Adrenal gland (tissue), 12 donors: ENCODE data around the gene CHMP2B. TPM values are rescaled to one million over a fixed set of nuclear protein-coding genes. Genes with fewer than 3 reads are reported as not detected.

Experiments used
- DNase-seq, 7 donors: peaks; one replicate each; pipeline ENCODE4 v3.0.0-alpha.2; 2019 to 2020
- H3K27ac ChIP-seq, 5 donors: fragments of 200-600 bp; sonication (generic) in 4 of 5; 1 replicate in 3 of 5; 2 replicates in 2 of 5; pipeline versions ENCODE4 v1.5.1 to v1.8.0; 2016 to 2020; ENCODE audit warnings: mild to moderate bottlenecking in 1 of 5
- H3K27me3 ChIP-seq: fragments of 200-600 bp; 2 replicates; pipeline ENCODE4 v1.8.0; 2021
- H3K36me3 ChIP-seq, 2 donors: fragments of 200-600 bp; replicated peaks in 1 of 2; 1 replicate in 1 of 2; 2 replicates in 1 of 2; pipeline versions ENCODE4 v1.5.1 to v1.8.0; 2018 to 2022
- H3K4me1 ChIP-seq, 2 donors: fragments of 200-600 bp; replicated peaks in 1 of 2; 1 replicate in 1 of 2; 2 replicates in 1 of 2; pipeline versions ENCODE4 v1.5.1 to v1.8.0; 2018 to 2021
- H3K4me3 ChIP-seq, 4 donors: fragments of 200-600 bp; sonication (generic) in 3 of 4; one replicate each; pipeline ENCODE4 v1.5.1; 2016 to 2018
- H3K9me3 ChIP-seq, 3 donors: fragments of 200-600 bp; sonication (generic) in 1 of 3; replicated peaks in 1 of 3; 1 replicate in 2 of 3; 2 replicates in 1 of 3; pipeline versions ENCODE4 v1.5.1 to v1.8.0; 2016 to 2021
- CTCF ChIP-seq, 6 experiments: fragments of 450-650 bp in 4 of 6; fragments of 200-600 bp in 2 of 6; sonication (generic) in 1 of 6; IDR thresholded peaks; 1 replicate in 5 of 6; 2 replicates in 1 of 6; pipeline versions ENCODE4 v1.5.1 to v1.8.0; 2016 to 2021; ENCODE audit warnings: antibody characterized with exemption in 6 of 6, mild to moderate bottlenecking in 2 of 6, moderate library complexity in 1 of 6
- POLR2A ChIP-seq, 2 donors: fragments of 450-650 bp; IDR thresholded peaks; one replicate each; pipeline ENCODE4 v1.6.1; 2017; ENCODE audit warnings: antibody characterized with exemption in 2 of 2, mild to moderate bottlenecking in 2 of 2, moderate library complexity in 1 of 2
- WGBS, 4 donors: extraction: QIAGEN DNeasy Blood & Tissue Kit in 2 of 4; methylation state at CpG; one replicate each; pipeline versions ENCODE4 v1.1.5 to v1.1.7; 2013 to 2017; 5-methylcytosine and 5-hydroxymethylcytosine counted together
- intact Hi-C, 2 donors: fragments of 100-400 bp; cut with DNase I; formaldehyde crosslinking; loops; one replicate each; pipeline versions ENCODE4 v1.14.1 to v1.15.0; 2022 to 2023
- polyA plus RNA-seq, 3 donors: library from polyadenylated mRNA; stranded (reverse); fragments of 200-250 nt in 2 of 3; fragments of 350-450 nt in 1 of 3; fragmentation: Illumina TruSeq in 1 of 3; extraction: RNeasy Lipid Tissue Mini Kit (QIAGEN cat#74804) in 1 of 3; gene quantifications; one replicate each; pipeline ENCODE4 v1.2.3, GENCODE V29; 2013 to 2014
- total RNA-seq, 9 donors: library from RNA; depleted of rRNA in 4 of 9; stranded (reverse); fragments of >200 nt in 4 of 9; fragments of 120-200 nt in 1 of 9; fragmentation: NEBNext Ultra II Directional in 1 of 9; extraction: Animal tissue kit (Norgen Biotek cat#: 25700) in 1 of 9; gene quantifications; one replicate each; pipeline versions ENCODE4 v1.1.0 to v1.2.4, GENCODE V29; 2013 to 2023
- donor health status: healthy with polysubstance abuse.
- donor health status: Bipolar disorder and iron deficiency.
- donor health status: DM: yes; HTN: yes; CAD: no.
- donor health status: DM: no; HTN: no; CAD: no.
- donor health status: DM: no; HTN: no; CAD: no.
- donor health status: DM: yes; HTN: yes; CAD: no.

Gene CHMP2B
- total and polyA plus RNA-seq, 12 donors = 10.0 to 50.3 (median 28.4) TPM

- H3K9me3 ChIP-seq = no peaks in the 10 kb centered on the region
- H3K4me1 ChIP-seq = no peaks in the 10 kb centered on the region
- TF ChIP-seq POLR2A (IDR thresholded peaks at IDR 0.05) (no peak), CTCF (IDR thresholded peaks at IDR 0.05) (no peak)
- intact Hi-C loops = no loop called here
- H3K27me3 ChIP-seq = no peaks in the 10 kb centered on the region
- 50 to 63% (median 54%) methylated on average over 4 of the region's 4 CpGs for WGBS, 4 donors
- no peak overlapping the region for H3K4me3 ChIP-seq
- DNase-seq = no peak
- no peak overlapping the region for H3K27ac ChIP-seq
- H3K36me3 ChIP-seq = no peaks in the 10 kb centered on the region
These were observed 44.0 kb downstream of the CHMP2B start for GRCh38 chr3:87270908-87271700.

- H3K27ac ChIP-seq = no peak overlapping the region
- TF ChIP-seq CTCF (IDR thresholded peaks at IDR 0.05) (no peak), POLR2A (IDR thresholded peaks at IDR 0.05) (no peak)
- no peaks in the 10 kb centered on the region for H3K9me3 ChIP-seq
- intact Hi-C loops = no loop called here
- H3K4me3 ChIP-seq = no peak overlapping the region
- no peaks in the 10 kb centered on the region for H3K36me3 ChIP-seq
- DNase-seq = no peak
- no peaks in the 10 kb centered on the region for H3K4me1 ChIP-seq
- H3K27me3 ChIP-seq = no peaks in the 10 kb centered on the region
- 86 to 92% (median 89%) methylated on average over 4 of the region's 4 CpGs for WGBS, 4 donors
These were observed 45.7 kb downstream of the CHMP2B start for GRCh38 chr3:87272718-87273341.

DNA sequence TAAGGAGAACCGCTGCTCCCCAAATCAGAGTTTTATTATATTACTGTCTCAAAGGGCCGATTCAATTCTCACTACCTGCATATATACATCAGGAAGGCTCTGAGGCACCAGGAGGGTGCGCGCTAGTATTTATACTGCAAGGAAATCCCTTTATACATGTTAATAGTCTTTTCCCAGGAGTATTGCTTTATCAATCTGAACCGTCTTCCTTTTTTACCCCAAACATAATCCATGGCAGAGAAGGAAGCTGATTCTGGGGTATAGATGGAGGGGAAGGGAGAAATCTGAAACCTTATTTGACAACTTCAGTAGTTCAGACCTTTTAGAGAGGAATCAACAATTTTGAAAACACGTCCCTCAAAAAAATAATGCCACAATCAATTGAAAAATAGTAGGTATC, 49.4 kb downstream of the CHMP2B start, which contains the start of gene POU1F1:
POU1F1 (minus strand) TSS at position 101 of the 400 bp plus-strand sequence. CDS start 122 bp downstream, outside the sequence.
- no peak for DNase-seq
- Histone ChIP-seq H3K9me3 (no peaks in the 10 kb centered on the region), H3K4me1 (no peaks in the 10 kb centered on the region), H3K27me3 (no peaks in the 10 kb centered on the region), H3K36me3 (no peaks in the 10 kb centered on the region), H3K4me3 (no peak within 1 kb of the TSS), H3K27ac (no peak within 1 kb of the TSS)
- whole genome bisulfite sequencing, 4 donors = 78 to 89% (median 82%) methylated on average over 6 of the region's 6 CpGs
- intact Hi-C loops = no loop called here
- TF ChIP-seq CTCF (IDR thresholded peaks at IDR 0.05) = no peak
- TF ChIP-seq POLR2A (IDR thresholded peaks at IDR 0.05) = no peak

DNA sequence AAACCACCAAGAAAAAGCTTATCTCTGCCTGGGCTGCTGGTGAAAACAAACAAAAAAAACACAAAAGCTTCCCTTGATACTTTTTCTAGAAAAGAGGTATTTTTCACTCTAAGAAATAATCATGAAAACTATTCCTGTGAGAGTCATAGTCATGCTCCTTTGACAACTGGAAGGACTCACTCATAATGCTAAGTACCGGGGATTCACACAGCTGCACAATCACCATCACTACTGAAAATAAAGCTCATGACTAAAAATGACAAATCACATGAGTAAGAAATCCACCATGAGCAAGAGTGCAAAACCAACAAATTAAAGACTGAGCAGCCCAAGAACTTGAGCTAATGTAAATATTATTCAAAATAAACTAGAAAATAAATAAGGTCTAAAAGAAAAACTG, 59.9 kb downstream of the CHMP2B start:
- 73 to 83% (median 76%) methylated on average over 1 of the region's 1 CpG for WGBS, 4 donors
- H3K27me3 ChIP-seq = no peaks in the 10 kb centered on the region
- no peaks in the 10 kb centered on the region for H3K4me1 ChIP-seq
- intact Hi-C loops = no loop called here
- no peaks in the 10 kb centered on the region for H3K36me3 ChIP-seq
- no peak overlapping the region for H3K4me3 ChIP-seq
- H3K27ac ChIP-seq = no peak overlapping the region
- no peak for DNase-seq
- TF ChIP-seq CTCF (IDR thresholded peaks at IDR 0.05) = no peak
- TF ChIP-seq POLR2A (IDR thresholded peaks at IDR 0.05) = no peak
- no peaks in the 10 kb centered on the region for H3K9me3 ChIP-seq
